GM21737 (cell line): ENCODE data around the gene LAMA2.

Experiments used
- ATAC-seq: cut with Tn5 transposase; IDR thresholded peaks from one replicate; pipeline ENCODE4 v1.9.1; 2021; ENCODE audit warnings: mild to moderate bottlenecking, moderate library complexity; ENCODE audit not compliant: unreplicated experiment

LAMA2 gene

GRCh38 chr6:129416337-129416990 lies 533.5 kb downstream of the LAMA2 start:
- no peak for ATAC-seq

- no peak for ATAC-seq
These were observed 534.6 kb downstream of the LAMA2 start for GRCh38 chr6:129417416-129418086.

- no peak for ATAC-seq
These were observed 536.4 kb downstream of the LAMA2 start for GRCh38 chr6:129419324-129419723.

- ATAC-seq, result no peak
These were observed 543.4 kb downstream of the LAMA2 start for GRCh38 chr6:129426343-129426742.

- no peak for ATAC-seq
These were observed 547.0 kb downstream of the LAMA2 start for GRCh38 chr6:129429956-129430355.

- ATAC-seq, result no peak
These were observed 549.8 kb downstream of the LAMA2 start for GRCh38 chr6:129432738-129433137.

GRCh38 chr6:129434091-129434490 lies 551.2 kb downstream of the LAMA2 start:
- ATAC-seq, result no peak

GRCh38 chr6:129440691-129441090 lies 557.8 kb downstream of the LAMA2 start:
- no peak for ATAC-seq

GRCh38 chr6:129444683-129445082 lies 561.7 kb downstream of the LAMA2 start:
- no peak for ATAC-seq

- ATAC-seq, result no peak
These were observed 563.6 kb downstream of the LAMA2 start for GRCh38 chr6:129446272-129447197.

GRCh38 chr6:129447198-129447565 lies 564.2 kb downstream of the LAMA2 start:
- no peak for ATAC-seq

- peak; percentile 100 for ATAC-seq
These were observed 566.0 kb downstream of the LAMA2 start for GRCh38 chr6:129448965-129449364.

- no peak for ATAC-seq
These were observed 568.2 kb downstream of the LAMA2 start for GRCh38 chr6:129451187-129451586.

- no peak for ATAC-seq
These were observed 570.1 kb downstream of the LAMA2 start for GRCh38 chr6:129453073-129453472.

GRCh38 chr6:129454488-129454887 lies 571.5 kb downstream of the LAMA2 start:
- no peak for ATAC-seq

GRCh38 chr6:129455126-129455769 lies 572.3 kb downstream of the LAMA2 start:
- ATAC-seq, result no peak

- no peak for ATAC-seq
These were observed 577.3 kb downstream of the LAMA2 start for GRCh38 chr6:129460221-129460620.

GRCh38 chr6:129469070-129469662 lies 586.2 kb downstream of the LAMA2 start:
- ATAC-seq, result no peak

- ATAC-seq, result no peak
These were observed 589.3 kb downstream of the LAMA2 start for GRCh38 chr6:129472239-129472638.

- ATAC-seq, result no peak
These were observed 590.6 kb downstream of the LAMA2 start for GRCh38 chr6:129473546-129473945.
